ENCODE results near the gene DNAJB8. TPM values are rescaled to one million over a fixed set of nuclear protein-coding genes. Genes with fewer than 3 reads are reported as not detected.

DNAJB8 gene
- polyA plus RNA-seq, 1 donor, result not detected

GRCh38 chr3:128424508-128425069 is 42.1 kb downstream of the DNAJB8 start:
- DNase-seq, result no peak

GRCh38 chr3:128423525-128424147 is 43.1 kb downstream of the DNAJB8 start:
- no peak for DNase-seq

- DNase-seq, result no peak
Observed at GRCh38 chr3:128422762-128423524, 43.7 kb downstream of the DNAJB8 start.

GRCh38 chr3:128421966-128422365 is 44.7 kb downstream of the DNAJB8 start:
- DNase-seq, result no peak

GRCh38 chr3:128421439-128421836 is 45.3 kb downstream of the DNAJB8 start:
- no peak for DNase-seq

GRCh38 chr3:128420720-128421438 is 45.8 kb downstream of the DNAJB8 start:
- no peak for DNase-seq

- DNase-seq, result no peak
Observed at GRCh38 chr3:128420289-128420688, 46.4 kb downstream of the DNAJB8 start.

GRCh38 chr3:128419311-128419710 is 47.4 kb downstream of the DNAJB8 start:
- DNase-seq, result no peak

GRCh38 chr3:128418900-128419299 is 47.8 kb downstream of the DNAJB8 start:
- DNase-seq, result no peak

- DNase-seq, result no peak
Observed at GRCh38 chr3:128416578-128417211, 50.0 kb downstream of the DNAJB8 start.

GRCh38 chr3:128415773-128416577 is 50.7 kb downstream of the DNAJB8 start:
- DNase-seq, result no peak

- DNase-seq, result no peak
Observed at GRCh38 chr3:128415200-128415772, 51.4 kb downstream of the DNAJB8 start.

- no peak for DNase-seq
Observed at GRCh38 chr3:128413413-128414205, 53.1 kb downstream of the DNAJB8 start.

GRCh38 chr3:128413003-128413370 is 53.7 kb downstream of the DNAJB8 start:
- no peak for DNase-seq

Other genes with a start within 250 kb of the DNAJB8 start
- gene GATA2, start 26.3 kb upstream of the DNAJB8 start, polyA plus RNA-seq (ENCODE audit: insufficient read length), result 3.6 TPM
- 89.1 TPM for gene RPN1, start 183.9 kb upstream of the DNAJB8 start, polyA plus RNA-seq (ENCODE audit: insufficient read length)